VCaP (cell line): Measurements from ENCODE around the gene CPM.
"Not testable (repeated sequence)": the region's sequence is repeated elsewhere in the genome, so short reads cannot be mapped to it uniquely, and the experiment has no call there.

Experiments
- H3K27ac ChIP-seq: fragments of 450-650 bp; 2 replicates; pipeline ENCODE4 v1.5.1; 2017
- TF ChIP-seq, protein P1 (sequence below): fragments of 450-650 bp; conservative IDR thresholded peaks from 2 replicates; pipeline ENCODE4 v1.5.1; 2017; ENCODE audit warnings: mild to moderate bottlenecking, moderate library complexity

Gene CPM

DNA sequence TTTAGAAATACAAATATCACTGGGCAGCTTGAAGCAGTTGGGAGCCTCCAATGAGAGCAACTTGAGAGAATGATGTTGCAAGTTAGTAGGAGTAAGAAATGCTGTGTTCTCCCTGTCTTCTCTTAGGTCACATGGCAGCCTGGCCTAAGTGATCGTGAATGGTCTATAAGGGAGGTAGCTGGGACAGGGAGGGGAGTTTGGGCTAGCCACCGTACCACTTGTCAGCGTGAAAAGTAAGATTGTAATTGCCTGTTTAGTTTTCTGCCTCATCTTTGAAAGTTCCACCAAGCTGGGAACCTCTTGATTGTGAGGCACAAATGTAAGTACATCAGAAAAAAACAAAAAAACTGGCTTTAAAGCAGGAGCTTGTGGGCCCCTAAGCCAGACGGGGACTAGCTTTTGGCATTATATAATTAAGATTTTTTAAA, 88.6 kb downstream of the CPM start:
- H3K27ac ChIP-seq: no peak overlapping the region
- TF ChIP-seq, protein P1, sequence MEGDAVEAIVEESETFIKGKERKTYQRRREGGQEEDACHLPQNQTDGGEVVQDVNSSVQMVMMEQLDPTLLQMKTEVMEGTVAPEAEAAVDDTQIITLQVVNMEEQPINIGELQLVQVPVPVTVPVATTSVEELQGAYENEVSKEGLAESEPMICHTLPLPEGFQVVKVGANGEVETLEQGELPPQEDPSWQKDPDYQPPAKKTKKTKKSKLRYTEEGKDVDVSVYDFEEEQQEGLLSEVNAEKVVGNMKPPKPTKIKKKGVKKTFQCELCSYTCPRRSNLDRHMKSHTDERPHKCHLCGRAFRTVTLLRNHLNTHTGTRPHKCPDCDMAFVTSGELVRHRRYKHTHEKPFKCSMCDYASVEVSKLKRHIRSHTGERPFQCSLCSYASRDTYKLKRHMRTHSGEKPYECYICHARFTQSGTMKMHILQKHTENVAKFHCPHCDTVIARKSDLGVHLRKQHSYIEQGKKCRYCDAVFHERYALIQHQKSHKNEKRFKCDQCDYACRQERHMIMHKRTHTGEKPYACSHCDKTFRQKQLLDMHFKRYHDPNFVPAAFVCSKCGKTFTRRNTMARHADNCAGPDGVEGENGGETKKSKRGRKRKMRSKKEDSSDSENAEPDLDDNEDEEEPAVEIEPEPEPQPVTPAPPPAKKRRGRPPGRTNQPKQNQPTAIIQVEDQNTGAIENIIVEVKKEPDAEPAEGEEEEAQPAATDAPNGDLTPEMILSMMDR: no peak

DNA sequence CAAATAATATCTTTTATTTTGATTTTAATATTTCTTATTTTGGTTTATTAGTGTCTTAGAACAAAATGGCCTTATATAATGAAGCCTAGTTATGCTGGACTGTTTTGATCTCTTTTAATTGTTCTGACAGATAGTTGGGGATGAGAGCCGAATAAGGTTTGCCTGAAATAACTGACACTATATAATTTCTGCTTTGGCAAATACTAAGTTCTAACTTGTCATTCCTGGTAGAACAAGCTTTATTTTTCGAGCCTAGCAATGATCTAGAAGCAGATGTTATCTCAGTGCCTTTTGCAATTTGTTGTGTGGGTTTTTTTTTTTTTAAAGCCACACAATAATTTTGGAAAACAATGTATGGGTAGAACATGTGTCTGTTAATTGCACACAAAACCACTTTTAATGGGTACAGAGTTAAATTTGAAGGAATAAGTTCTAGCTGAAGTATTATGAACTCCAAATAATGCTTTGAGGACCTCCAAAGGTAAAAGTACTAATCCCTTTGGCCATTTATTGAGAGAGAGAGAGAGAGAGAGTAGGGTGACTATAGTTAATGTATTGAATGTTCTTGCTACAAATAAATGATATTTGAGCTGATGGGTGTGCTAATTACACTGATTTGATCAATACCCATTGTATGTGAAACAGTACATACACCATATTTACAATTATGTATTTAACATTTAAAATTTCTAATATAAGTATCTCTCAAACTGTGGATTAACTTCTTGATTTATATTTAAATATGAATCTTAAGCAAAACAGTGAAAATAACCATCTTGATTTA, 90.0 kb downstream of the CPM start:
- H3K27ac ChIP-seq: no peak overlapping the region

DNA sequence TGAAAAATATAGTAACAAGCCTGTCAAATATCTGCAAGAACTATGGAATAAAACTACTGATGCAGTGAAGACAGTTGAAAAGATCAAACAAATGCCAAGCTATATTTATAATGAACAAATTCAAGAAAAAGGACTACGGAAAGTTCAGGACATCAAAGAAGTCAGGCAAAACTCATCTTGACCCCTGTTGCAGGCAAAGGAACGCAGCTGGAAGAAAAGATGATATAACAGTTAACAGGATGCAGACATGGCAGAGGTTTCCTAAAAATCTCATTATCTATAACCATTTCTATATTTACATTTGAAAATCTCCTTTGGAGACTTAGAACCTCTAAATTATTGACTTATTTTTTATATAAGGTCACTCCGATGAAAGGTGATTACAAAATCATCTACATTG, 90.8 kb downstream of the CPM start:
- H3K27ac ChIP-seq: no peak overlapping the region
- TF ChIP-seq, protein P1: no peak

More for the DNA sequence above, 90.0 kb downstream of the CPM start:
- TF ChIP-seq, protein P1: no peak

DNA sequence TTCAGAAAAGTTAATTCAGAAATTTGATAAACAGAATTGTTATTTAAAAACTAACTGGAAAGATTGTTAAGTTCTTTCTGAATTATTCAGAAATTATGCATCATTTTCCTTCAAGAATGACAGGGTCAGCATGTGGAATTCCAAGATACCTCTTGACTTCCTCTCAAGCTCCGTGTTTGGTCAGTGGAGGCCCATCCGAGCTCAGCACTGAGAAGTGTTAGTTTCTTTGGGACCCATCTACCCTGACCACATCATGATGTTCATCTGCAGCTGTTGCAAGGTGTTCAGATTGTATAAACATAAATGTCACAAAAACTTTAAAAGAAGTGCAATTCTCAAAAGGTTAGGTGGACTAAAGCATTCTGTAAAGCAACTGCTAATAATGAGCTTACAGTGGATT, 91.3 kb downstream of the CPM start:
- TF ChIP-seq, protein P1: no peak
- no peak overlapping the region for H3K27ac ChIP-seq

DNA sequence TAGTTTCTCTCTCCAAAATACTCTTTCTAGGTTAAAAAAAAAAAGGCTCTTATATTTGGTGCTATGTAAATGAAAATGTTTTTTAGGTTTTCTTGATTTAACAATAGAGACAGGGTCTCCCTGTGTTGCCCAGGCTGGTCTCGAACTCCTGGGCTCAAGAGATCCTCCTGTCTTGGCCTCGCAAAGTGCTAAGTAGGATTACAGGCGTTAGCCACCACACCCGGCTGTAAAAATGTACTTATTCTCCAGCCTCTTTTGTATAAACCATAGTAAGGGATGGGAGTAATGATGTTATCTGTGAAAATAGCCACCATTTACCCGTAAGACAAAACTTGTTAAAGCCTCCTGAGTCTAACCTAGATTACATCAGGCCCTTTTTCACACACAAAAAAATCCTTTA, 91.8 kb downstream of the CPM start:
- H3K27ac ChIP-seq: not testable (repeated sequence)

DNA sequence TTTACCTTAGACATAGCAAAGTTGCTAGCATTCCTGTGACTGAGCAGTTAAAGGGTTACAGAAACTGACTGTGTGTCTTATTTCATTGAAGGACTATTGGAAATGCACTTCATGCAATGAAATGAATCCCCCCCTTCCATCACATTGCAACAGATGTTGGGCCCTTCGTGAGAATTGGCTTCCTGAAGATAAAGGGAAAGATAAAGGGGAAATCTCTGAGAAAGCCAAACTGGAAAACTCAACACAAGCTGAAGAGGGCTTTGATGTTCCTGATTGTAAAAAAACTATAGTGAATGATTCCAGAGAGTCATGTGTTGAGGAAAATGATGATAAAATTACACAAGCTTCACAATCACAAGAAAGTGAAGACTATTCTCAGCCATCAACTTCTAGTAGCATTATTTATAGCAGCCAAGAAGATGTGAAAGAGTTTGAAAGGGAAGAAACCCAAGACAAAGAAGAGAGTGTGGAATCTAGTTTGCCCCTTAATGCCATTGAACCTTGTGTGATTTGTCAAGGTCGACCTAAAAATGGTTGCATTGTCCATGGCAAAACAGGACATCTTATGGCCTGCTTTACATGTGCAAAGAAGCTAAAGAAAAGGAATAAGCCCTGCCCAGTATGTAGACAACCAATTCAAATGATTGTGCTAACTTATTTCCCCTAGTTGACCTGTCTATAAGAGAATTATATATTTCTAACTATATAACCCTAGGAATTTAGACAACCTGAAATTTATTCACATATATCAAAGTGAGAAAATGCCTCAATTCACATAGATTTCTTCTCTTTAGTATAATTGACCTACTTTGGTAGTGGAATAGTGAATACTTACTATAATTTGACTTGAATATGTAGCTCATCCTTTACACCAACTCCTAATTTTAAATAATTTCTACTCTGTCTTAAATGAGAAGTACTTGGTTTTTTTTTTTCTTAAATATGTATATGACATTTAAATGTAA, 93.5 kb downstream of the CPM start:
- TF ChIP-seq, protein P1: no peak
- no peak overlapping the region for H3K27ac ChIP-seq

DNA sequence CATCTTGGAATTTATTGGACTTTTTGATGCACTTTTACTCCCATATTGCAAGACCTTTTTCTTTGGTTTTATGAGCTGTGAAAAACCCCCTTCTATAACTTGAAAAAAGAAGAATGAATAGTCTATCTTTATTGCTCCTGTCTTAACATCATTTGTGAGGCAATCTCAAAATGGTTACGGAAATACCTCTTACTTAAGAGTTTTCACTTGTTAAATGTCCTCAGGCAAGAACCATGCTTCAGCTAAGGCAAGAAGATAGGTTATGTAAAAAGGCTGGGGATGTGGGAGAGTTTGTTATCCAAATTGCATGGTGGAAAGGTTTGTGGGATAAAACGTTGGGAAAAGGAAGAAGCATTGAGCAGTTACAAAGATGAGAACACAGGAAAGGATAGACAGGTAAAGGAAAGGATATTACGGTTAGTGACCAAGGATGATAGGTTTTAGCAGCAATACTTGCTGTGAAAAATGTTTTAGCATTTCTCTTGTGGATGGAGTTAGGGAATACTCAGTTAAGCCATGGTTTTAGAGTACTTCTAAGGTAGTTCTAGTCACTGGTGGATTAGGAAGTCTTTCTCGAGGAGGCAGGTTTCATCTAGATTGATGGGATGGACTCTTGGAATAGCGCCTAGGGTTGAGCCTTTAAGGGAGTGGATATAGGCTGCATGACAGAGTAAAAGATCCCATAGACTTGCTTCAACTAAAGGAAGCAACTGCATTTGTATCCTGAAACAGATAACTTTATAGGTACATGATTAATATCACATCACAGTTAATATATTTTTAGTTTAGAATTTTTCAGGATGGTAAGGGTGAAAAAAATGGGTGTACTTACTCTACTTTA, 94.7 kb downstream of the CPM start:
- no peak overlapping the region for H3K27ac ChIP-seq

More for the DNA sequence above, 94.7 kb downstream of the CPM start:
- TF ChIP-seq, protein P1: no peak
